Lung microvascular endothelial cell (primary cell): Measurements from ENCODE around the gene CYB5R2. TPM values are rescaled to one million over a fixed set of nuclear protein-coding genes. Genes with fewer than 3 reads are reported as not detected.
"Not testable (repeated sequence)": the region's sequence is repeated elsewhere in the genome, so short reads cannot be mapped to it uniquely, and the experiment has no call there.

ENCODE experiments used
- DNase-seq, 2 donors: peaks; one replicate each; pipeline versions ENCODE4 v3.0.0 to v3.0.0-alpha.2; 2010; ENCODE audit warnings: low read depth in 2 of 2
- total RNA-seq: library from RNA; depleted of rRNA; stranded (reverse); fragments of >200 nt; gene quantifications from 2 replicates; pipeline ENCODE4 v1.2.1, GENCODE V29; 2014

The CYB5R2 gene
- total RNA-seq, 1 donor from 2014 or later: under 0.01 TPM

GRCh38 chr11:7668911-7669310 lies 4.4 kb downstream of the CYB5R2 start:
- peak in 1 of 2 donors; percentile 15 for DNase-seq

GRCh38 chr11:7668464-7668863 lies 4.8 kb downstream of the CYB5R2 start:
- no peak for DNase-seq

- no peak for DNase-seq
These were observed 5.8 kb downstream of the CYB5R2 start for GRCh38 chr11:7667460-7667859.

GRCh38 chr11:7666292-7666866 lies 6.9 kb downstream of the CYB5R2 start:
- DNase-seq: no peak

GRCh38 chr11:7665473-7666291 lies 7.6 kb downstream of the CYB5R2 start:
- DNase-seq: peak; percentile 74 to 85

GRCh38 chr11:7664867-7665266 lies 8.4 kb downstream of the CYB5R2 start:
- DNase-seq: no peak

- not testable (repeated sequence) for DNase-seq
These were observed 9.8 kb downstream of the CYB5R2 start for GRCh38 chr11:7663531-7663930.

GRCh38 chr11:7657306-7658025 lies 15.8 kb downstream of the CYB5R2 start:
- DNase-seq: peak; percentile 48 to 69

GRCh38 chr11:7656704-7657103 lies 16.6 kb downstream of the CYB5R2 start:
- DNase-seq: no peak

- DNase-seq: no peak
These were observed 17.8 kb downstream of the CYB5R2 start for GRCh38 chr11:7655253-7656217.

- DNase-seq: no peak
These were observed 19.1 kb downstream of the CYB5R2 start for GRCh38 chr11:7654195-7654705.

- no peak for DNase-seq
These were observed 21.6 kb downstream of the CYB5R2 start for GRCh38 chr11:7651700-7652099.

- DNase-seq: no peak
These were observed 22.2 kb downstream of the CYB5R2 start for GRCh38 chr11:7651140-7651551.

- DNase-seq: no peak
These were observed 25.0 kb downstream of the CYB5R2 start for GRCh38 chr11:7648264-7648663.

GRCh38 chr11:7646866-7647265 lies 26.4 kb downstream of the CYB5R2 start:
- DNase-seq: no peak

GRCh38 chr11:7645206-7645605 lies 28.1 kb downstream of the CYB5R2 start:
- no peak for DNase-seq

GRCh38 chr11:7643314-7643713 lies 30.0 kb downstream of the CYB5R2 start:
- no peak for DNase-seq

GRCh38 chr11:7642747-7643146 lies 30.6 kb downstream of the CYB5R2 start:
- no peak for DNase-seq

GRCh38 chr11:7640816-7641215 lies 32.5 kb downstream of the CYB5R2 start:
- no peak for DNase-seq

- DNase-seq: no peak
These were observed 33.7 kb downstream of the CYB5R2 start for GRCh38 chr11:7639643-7640025.
